ENCODE results near the gene PLCG1. TPM values are rescaled to one million over a fixed set of nuclear protein-coding genes. Genes with fewer than 3 reads are reported as not detected.

The PLCG1 gene
- total RNA-seq, 2 experiments from 2014 or later, result 267 to 286 TPM

DNA sequence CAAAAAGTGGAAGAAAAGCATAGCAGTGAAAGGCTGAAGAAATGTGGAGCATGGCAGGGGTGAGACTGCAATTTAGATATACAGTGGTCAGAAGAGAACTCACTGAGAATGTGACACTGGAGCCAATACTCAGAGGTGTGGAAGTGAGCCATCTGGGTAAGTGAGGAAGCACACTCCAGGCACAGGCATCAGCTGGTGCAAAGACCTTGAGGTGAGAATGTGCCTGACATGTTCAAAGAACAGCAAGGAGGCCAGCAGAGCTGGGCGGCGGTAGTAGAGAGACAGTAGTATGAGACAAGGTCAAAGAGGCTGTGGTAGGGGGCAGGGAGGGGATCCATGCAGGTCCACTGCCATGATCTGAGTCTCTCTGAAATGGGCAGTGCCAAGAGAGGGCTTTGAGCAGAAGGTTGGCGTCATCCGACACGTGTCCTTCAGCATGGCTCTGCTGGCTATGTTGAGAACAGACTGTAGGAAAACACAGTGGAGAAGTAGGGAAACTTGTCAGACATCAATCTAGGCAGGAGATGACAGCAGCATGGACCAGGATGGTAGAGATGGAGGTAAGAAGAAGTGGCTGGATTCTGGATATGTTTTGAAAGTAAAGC, 84.4 kb downstream of the PLCG1 start:
- Mint-ChIP-seq H3K9me3 (no peaks in the 10 kb centered on the region), H3K27me3 (no peaks in the 10 kb centered on the region), H3K4me3 (no peak overlapping the region), H3K4me1 (no peaks in the 10 kb centered on the region), H3K36me3 (ENCODE audit: low read depth) (no peaks in the 10 kb centered on the region), H3K27ac (no peak overlapping the region)
- no peak for DNase-seq
- ChIA-PET CTCF (no interaction called here), POLR2A (no interaction called here)

GRCh38 chr20:41222296-41222695, 85.0 kb downstream of the PLCG1 start:
- no peaks in the 10 kb centered on the region for H3K27me3 Mint-ChIP-seq

DNA sequence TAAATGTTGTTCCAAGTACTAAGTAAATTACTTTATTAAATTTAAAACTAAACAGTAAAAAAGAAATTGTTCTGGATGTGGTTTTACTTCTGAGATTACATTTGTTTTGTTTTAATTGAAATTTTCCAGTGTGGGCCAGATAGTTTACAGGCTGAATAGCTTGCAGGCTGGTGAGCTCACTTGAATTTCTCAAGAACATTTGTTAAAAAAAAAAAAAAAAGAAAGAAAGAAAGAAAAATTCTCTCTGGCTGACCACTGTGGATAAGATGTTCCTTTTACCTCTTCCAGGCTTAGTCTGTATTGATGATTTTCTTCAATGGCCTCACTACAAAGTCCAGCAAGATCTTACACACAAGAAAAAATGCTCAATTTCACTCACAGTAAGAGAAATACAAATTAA, 85.4 kb downstream of the PLCG1 start:
- Mint-ChIP-seq H3K4me1 (no peaks in the 10 kb centered on the region), H3K27ac (no peak overlapping the region), H3K36me3 (ENCODE audit: low read depth) (no peaks in the 10 kb centered on the region), H3K9me3 (no peaks in the 10 kb centered on the region), H3K27me3 (no peaks in the 10 kb centered on the region), H3K4me3 (no peak overlapping the region)
- no peak for DNase-seq
- ChIA-PET CTCF (interaction anchor here (0.6 kb wide), 1 partner anchor 87 kb away, joined by 4 read pairs; no protein-coding TSS in a partner anchor), POLR2A (no interaction called here)

More at GRCh38 chr20:41222296-41222695, 85.0 kb downstream of the PLCG1 start:
- ChIA-PET CTCF (interaction anchor here (0.6 kb wide), 1 partner anchor 87 kb away, joined by 4 read pairs; no protein-coding TSS in a partner anchor), POLR2A (no interaction called here)
- DNase-seq, result no peak
- no peaks in the 10 kb centered on the region for H3K9me3 Mint-ChIP-seq
- no peak overlapping the region for H3K27ac Mint-ChIP-seq
- no peaks in the 10 kb centered on the region for H3K36me3 Mint-ChIP-seq (ENCODE audit: low read depth)
- H3K4me3 Mint-ChIP-seq, result no peak overlapping the region
- H3K4me1 Mint-ChIP-seq, result no peaks in the 10 kb centered on the region

DNA sequence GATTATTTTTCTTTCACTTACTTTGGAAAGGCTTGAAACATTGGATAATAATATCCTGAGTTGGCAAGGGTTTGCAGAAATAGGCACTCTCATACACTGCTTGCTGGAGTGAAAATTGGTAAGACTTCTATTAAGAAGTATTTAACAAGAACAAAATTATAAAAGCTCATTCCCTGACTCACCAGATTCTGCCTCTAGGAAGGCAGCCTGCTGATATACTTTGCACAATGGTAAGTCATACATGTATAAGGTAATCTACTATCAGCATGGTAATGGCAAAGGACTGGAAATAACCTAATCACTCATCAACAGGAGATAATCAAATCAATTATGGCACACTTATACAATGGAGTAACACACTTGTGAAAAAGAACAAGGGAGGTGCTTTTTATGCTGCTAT, 85.8 kb downstream of the PLCG1 start:
- no peaks in the 10 kb centered on the region for H3K4me1 Mint-ChIP-seq

DNA sequence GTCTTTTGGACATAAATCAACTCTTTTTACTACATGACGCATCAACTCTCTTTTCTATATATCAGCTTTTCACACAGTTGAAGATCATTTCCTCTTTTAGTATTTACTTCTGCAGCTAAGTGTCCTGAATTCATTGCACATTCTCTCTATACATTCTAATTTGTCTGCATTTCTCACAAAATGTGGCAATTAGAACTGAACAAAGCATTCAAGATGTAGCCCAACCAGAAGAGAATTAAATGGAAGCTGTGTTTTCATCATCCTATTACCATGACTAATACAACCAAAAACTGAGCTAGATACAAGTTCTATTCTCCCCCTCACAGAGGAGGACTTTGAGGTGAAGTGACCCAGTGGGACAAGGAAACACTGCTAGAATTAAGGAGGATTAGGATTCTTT, 86.9 kb downstream of the PLCG1 start:
- ChIA-PET CTCF (interaction anchor here (0.6 to 2.2 kb wide), 7 partner anchors 9 to 452 kb away, joined by 3 to 13 read pairs (median 4); no protein-coding TSS in a partner anchor), POLR2A (interaction anchor here (0.8 kb wide), 1 partner anchor 67 kb away, joined by 3 read pairs; no protein-coding TSS in a partner anchor)
- H3K36me3 Mint-ChIP-seq (ENCODE audit: low read depth), result no peaks in the 10 kb centered on the region
- no peak overlapping the region for H3K4me3 Mint-ChIP-seq
- peaks cover 6% of the 10 kb centered on the region for H3K4me1 Mint-ChIP-seq
- H3K9me3 Mint-ChIP-seq, result no peaks in the 10 kb centered on the region
- no peak for DNase-seq
- H3K27me3 Mint-ChIP-seq, result no peaks in the 10 kb centered on the region
- no peak overlapping the region for H3K27ac Mint-ChIP-seq

More for the DNA sequence above, 85.8 kb downstream of the PLCG1 start:
- Mint-ChIP-seq H3K36me3 (ENCODE audit: low read depth) (no peaks in the 10 kb centered on the region), H3K27me3 (no peaks in the 10 kb centered on the region), H3K4me3 (no peak overlapping the region), H3K27ac (no peak overlapping the region), H3K9me3 (no peaks in the 10 kb centered on the region)
- no peak for DNase-seq
- CTCF ChIA-PET, result interaction anchor here (0.8 to 2.2 kb wide), 2 partner anchors 10 to 88 kb away, joined by 3 to 13 read pairs; no protein-coding TSS in a partner anchor
- POLR2A ChIA-PET, result no interaction called here

GRCh38 chr20:41225091-41225490, 87.7 kb downstream of the PLCG1 start:
- Mint-ChIP-seq H3K36me3 (ENCODE audit: low read depth) (no peaks in the 10 kb centered on the region), H3K27me3 (no peaks in the 10 kb centered on the region)

GRCh38 chr20:41226426-41226825, 89.1 kb downstream of the PLCG1 start:
- Mint-ChIP-seq H3K36me3 (ENCODE audit: low read depth) (no peaks in the 10 kb centered on the region), H3K9me3 (no peaks in the 10 kb centered on the region), H3K4me1 (peaks cover 7% of the 10 kb centered on the region), H3K27ac (no peak overlapping the region), H3K27me3 (no peaks in the 10 kb centered on the region), H3K4me3 (no peak overlapping the region)
- POLR2A ChIA-PET, result no interaction called here
- DNase-seq, result no peak
- CTCF ChIA-PET, result interaction anchor here (1.1 to 1.8 kb wide), 4 partner anchors 60 to 236 kb away, joined by 3 to 5 read pairs (median 4); partner anchors contain the start of gene LPIN3

More at GRCh38 chr20:41225091-41225490, 87.7 kb downstream of the PLCG1 start:
- no peak for DNase-seq
- ChIA-PET CTCF (interaction anchor here (1.0 to 2.2 kb wide), 5 partner anchors 8 to 130 kb away, joined by 3 to 13 read pairs (median 5); no protein-coding TSS in a partner anchor), POLR2A (interaction anchor here (0.8 kb wide), 1 partner anchor 68 kb away, joined by 3 read pairs; no protein-coding TSS in a partner anchor)
- Mint-ChIP-seq H3K4me3 (no peak overlapping the region), H3K4me1 (peaks cover 7% of the 10 kb centered on the region), H3K27ac (no peak overlapping the region), H3K9me3 (no peaks in the 10 kb centered on the region)

Other genes starting within 250 kb of the PLCG1 start
- 10 to 100 TPM; 67.5 to 68.0 TPM for gene TOP1, start 108.7 kb upstream of the PLCG1 start, total RNA-seq
- gene ZHX3, start 180.2 kb downstream of the PLCG1 start, total RNA-seq, result 1 to 10 TPM; 5.9 to 8.7 TPM
- gene LPIN3, start 203.3 kb downstream of the PLCG1 start, total RNA-seq, result under 1 TPM; 0.65 to 0.68 TPM
- not detected for gene EMILIN3, start 229.3 kb downstream of the PLCG1 start, total RNA-seq

Measured in activated CD4-positive, alpha-beta memory T cell treated with anti-CD3 and anti-CD28 coated beads, Interleukin-2, amount 10 ng/mL, durations not matched to agents 7 days and 5 days (primary cell).